Pulmonary artery endothelial cell (primary cell): ENCODE measurements around the gene AKAP12. TPM values are rescaled to one million over a fixed set of nuclear protein-coding genes. Genes with fewer than 3 reads are reported as not detected.
A peak's percentile ranks its signal among the peaks of the same experiment; 100 is the strongest.

ENCODE experiments used
- DNase-seq: peaks from one replicate; pipeline ENCODE4 v3.0.0-alpha.2; 2011; ENCODE audit warnings: low read depth, low spot score
- total RNA-seq: library from RNA; depleted of rRNA; stranded (reverse); fragments of >200 nt; gene quantifications from 2 replicates; pipeline ENCODE4 v1.2.3, GENCODE V29; 2014

AKAP12 gene
- total RNA-seq, 1 donor from 2014 or later = 309 TPM

DNA sequence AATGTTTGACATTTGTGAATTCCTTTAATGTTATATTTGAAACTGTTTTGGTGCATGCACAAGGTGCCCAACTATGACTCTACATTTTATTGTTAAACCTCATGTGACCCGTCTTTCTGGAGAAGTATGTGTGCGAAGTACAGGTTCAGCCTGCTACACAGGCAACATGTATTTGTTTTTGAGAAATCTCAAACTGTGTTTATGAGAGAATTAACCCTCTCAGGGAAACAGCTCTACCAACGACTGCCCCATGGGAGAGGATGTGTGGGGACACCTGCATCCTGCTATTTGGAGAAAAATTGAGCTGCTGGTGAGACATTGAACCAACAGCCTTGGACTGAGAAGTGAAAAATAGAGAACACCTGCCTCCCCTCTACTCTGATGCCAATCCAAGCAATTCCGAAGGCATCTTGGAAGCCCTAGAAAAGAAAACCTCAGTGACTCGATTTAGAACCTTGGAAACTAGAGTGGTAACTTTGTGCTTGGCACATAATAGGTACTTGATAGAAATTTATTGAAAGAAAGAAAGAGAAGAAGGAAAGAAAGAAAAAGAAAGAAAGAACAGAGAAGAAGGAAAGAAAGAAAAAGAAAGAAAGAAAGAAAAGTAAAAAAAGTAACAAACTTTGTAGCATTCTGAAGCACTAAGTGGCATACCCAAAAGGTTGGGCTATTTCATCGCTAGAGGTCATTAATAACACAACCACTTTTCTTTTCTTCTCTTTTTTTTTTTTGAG is 2.9 kb upstream of the AKAP12 start:
- no peak for DNase-seq

DNA sequence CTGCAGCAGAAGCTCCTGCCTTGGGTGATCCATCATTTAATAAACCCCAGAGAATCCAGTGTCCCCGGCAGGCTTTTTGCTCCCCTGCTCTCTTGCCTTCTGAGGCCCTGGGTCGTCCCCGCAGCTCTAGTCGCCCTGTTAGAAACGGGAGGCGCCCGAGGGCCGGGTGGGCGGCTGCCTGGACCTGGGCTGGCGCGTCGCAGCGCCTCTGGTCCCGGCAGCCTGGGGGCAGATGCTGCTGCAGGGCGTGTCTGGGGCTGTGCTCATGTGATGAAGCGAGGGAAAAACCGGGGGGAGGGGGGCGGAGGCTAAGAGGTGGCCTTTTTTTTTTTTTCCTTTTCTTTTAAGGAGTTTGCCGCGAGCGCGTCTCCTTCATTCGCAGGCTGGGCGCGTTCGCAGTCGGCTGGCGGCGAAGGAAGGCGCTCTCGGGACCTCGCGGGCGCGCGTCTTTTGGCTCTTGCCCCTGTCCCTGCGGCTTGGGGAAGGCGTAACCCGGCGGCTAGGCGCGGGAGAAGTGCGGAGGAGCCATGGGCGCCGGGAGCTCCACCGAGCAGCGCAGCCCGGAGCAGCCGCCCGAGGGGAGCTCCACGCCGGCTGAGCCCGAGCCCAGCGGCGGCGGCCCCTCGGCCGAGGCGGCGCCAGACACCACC is 394 bp downstream of the AKAP12 start:
- DNase-seq = peak; percentile 35

DNA sequence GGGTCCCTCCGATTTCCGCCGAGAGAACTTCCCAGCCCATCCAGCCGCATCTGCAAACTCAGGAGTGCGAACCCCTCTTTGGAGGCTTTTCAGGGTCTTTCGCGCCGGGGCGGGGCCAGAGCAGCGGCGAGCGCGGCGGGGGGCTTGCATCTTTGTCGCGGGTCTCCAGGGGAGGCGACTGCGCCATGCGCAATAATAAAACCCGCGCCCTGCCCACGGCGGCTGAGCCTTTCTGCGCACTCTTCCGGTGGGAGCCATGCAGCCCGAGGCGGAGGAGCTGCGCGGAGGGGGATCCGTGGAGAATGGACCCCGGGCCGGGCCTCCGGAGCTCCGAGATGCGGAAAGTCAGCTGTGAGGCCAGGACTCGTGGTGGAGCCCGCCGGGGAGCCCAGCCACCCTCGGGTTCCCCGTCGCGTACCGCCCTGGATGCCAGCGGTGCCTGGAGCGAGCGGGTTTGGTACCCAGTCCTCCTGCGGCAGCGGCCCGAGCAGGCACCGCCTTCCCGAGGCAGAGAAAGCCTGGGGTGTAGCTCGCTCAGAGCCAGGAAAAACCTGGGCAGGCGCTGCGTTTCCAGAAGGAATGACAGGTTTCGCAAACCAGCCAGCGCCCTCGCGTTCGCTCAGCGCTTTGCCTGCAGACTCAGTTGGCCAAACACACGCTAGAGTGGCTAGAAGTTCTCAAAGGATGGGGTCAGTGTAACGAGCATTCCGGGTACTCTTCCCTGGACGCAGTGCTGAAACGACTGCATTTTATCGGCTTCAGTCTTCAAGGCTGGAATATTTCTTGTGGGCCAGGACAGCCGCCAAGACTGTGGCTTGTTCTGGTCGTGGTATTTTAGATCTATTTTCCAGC is 1.2 kb downstream of the AKAP12 start:
- DNase-seq = peak; percentile 20

DNA sequence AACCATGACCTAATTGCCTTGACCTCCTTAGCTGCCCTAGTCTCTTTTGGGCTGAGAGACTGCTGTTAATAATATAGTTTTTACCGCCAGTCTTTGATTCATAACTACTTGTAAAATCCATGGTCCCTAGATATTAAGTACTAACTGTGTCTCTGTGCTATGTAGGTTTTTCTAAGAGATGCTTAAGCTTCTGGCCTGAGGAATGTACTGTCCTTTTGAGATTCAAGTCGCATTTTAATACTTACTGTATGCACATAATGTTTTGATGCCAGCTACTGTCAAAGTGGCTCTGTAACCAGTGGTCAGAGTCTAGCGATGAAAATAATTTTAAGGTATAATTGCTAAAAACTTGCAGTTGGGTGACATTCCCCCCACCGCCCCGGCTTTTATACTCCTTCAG is 2.1 kb downstream of the AKAP12 start:
- DNase-seq = no peak

DNA sequence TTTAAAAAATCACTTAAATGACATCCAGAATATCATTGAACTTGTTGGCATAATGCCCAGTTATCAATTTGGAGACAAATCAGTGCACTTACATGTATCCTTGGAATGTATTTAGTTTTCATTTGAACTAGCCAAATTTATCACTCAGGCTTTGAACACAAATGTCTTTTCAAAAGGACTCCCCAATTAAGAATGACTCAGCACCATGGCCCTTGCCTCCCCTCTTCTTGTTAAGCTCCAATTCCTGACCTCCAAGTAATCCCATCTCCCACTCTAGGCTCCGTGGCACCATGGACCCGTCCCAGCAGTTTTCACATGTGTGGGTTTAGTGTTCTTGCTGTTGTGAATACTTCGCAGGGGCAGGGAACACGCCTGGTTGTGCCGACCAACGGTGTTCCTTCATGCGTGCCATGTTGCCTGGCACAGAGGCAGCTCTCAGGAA is 2.7 kb downstream of the AKAP12 start:
- no peak for DNase-seq

DNA sequence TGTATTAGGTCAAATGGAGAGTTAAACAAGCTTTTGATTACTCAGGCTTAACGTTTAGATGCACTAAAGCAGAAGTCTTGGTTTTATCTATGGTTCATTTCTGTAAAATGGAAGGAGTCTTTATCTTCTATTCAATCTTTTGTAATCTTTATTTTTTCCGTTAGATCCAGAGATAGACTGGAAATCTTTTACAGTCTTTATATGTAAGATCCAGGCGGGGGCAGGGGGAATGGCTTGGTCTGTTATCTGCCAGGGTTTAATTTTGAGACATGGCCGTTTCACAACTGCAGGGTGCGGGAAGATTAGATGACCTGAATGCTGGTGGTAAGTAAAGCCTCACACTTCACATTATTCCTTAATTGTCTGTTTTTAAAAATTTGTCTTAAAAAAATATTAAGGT is 3.7 kb downstream of the AKAP12 start:
- DNase-seq = no peak

DNA sequence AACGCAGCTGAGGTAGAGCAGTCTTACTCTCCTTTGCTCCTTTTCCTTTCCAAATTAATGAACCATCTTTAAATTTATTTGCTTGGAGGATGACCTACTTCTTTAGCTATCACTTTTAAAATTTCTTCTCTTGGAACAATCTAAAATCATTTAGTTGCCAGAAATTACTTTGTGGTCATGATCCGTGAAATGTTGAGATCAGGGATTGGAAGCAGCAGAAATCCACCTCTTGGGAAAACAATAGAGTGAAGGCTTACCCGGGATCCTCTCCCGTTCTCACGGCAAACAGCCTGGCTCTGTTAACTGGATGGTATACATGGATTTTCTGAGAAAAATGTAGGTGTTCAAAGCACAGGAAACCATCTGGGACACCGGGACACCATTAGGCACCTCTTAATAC is 7.7 kb downstream of the AKAP12 start:
- no peak for DNase-seq

DNA sequence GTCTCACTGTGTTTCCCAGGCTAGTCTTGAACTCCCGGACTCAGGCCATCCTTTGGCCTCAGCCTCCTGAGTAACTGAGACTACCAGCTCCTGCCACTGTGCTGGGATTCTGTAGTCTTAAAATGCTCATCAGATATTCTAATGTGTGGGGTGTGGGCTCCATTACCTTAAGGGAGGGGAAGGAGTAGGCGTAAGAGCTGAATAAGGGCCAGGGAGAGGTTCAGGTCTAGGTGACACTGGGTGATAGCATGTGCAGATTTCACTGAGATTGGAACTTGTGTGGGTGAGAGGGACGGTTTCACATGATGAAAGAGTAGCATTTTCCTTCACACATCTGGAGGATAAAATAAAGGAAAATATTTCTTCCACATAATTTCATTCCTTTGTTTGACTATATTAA is 8.5 kb downstream of the AKAP12 start:
- DNase-seq = no peak

DNA sequence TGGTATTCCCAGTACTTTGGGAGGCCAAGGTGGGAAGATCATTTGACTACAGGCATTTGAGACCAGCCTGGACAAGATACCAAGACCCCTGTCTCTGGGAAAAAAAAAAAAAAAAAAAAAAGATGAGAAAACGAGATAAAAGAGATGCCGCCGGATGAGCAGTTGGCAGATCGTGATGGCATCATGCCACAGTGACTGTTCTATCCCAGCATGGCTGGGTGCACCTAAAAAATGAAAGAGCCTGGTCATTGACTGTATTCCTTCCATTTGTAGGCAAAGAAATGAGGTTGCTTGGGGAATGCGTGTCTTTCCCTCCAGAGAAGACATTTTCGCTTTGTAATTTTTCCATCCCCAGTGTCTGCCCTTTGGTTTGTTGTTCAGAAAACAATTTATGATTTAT is 12.9 kb downstream of the AKAP12 start:
- no peak for DNase-seq

DNA sequence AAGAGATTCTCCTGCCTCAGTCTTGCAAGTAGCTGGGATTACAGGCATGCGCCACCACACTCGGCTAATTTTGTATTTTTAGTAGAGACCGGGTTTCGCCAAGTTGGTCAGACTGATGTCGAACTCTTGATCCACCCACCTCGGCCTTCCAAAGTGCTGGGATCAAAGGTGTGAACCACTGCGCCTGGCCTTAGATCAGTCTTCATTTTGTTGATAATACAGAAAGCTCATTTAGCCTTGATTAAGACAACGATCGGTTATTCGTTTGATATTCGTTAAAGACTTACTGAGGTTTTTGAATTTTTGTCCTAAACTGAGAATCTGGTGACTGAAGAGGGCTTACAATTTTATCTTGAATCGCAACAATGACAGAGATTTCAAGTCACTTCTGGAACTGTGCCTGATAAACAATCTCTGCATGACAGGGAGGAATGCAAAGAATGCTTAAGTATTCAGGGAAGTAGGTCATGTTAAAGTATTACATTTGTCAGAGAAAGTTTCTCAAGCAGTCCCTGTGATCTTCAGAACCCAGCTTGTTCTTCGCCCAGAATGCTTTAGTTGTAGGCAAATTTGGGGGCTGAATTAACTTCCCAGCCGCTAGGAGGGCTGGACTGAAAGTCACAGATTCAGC is 14.8 kb downstream of the AKAP12 start:
- peak; percentile 47 for DNase-seq

DNA sequence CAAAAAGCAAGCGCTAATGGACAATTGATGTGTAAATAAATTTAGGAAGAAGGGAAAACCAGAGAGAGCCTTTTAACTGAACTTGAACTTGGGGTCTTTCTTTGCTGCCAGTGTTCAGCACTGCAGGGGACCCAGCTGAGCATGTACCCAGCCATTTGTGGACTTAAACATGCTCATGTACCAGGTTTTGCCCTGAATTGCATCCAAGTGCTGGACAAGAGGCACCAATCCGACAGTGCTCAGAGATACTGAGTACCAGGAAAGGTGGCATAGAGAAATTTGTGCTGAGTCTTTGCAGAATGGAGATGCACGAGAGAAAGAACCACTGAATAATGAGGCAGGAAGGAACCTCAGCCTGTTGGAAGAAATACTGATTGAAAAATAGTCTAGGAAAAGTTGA is 16.0 kb downstream of the AKAP12 start:
- no peak for DNase-seq

DNA sequence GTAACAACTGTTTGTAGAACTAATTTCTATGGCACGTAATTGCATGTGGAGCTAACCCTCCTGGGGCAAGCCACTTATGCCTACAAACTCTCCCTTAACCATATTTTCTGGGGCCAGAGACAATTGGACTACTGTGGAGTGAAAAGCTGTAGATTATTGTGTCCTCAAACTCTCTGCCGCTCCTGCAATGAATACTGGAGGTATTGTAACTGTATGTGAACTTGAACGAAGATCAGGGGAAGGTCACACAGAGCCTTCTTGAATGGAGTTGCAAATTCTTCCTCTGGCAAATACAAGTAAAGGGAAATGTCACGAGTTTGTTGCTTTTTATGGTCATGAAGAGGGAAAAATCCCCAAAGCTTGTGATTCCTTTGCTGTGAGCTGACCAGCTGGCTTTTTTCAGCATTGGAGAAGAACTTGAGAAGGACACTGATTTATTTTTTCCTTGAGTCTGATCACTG is 18.2 kb downstream of the AKAP12 start:
- no peak for DNase-seq

DNA sequence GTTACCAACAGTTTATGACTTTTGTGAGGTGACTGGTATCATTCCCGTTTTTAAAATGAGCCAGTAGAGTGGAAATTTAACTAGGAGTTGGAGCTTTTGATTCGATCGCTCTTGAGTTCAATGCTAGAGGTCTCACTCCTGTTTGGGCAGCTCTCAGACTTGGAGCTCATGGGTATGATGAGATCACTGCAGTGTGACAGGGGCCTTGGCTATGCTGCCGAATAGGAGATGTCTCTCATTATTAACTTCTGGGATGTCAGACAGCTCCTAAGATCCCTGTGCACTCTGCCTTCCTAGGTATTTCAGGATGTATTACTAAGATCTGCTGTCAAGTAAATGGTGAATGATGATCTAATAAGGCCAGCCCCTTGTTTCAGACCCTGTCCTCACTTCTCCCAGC is 20.4 kb downstream of the AKAP12 start:
- no peak for DNase-seq

DNA sequence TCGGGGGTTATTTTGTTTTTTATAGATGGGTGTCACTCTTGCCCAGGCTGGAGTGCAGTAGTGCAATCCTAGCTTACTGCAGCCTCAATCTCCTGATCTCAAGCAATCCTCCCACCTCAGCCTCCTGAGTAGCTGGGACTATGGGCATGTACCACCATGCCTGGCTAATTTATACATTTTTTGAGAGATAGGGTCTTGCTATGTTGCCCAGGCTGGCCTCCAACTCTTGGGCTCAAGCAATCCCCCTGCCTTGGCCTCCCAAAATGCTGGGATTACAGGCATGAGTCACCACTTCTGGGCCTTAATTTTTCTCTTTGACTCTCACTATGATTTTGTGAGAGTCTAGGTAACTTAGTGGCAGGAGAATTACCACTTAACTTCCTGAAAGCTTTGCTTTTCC is 23.3 kb downstream of the AKAP12 start:
- DNase-seq = no peak

DNA sequence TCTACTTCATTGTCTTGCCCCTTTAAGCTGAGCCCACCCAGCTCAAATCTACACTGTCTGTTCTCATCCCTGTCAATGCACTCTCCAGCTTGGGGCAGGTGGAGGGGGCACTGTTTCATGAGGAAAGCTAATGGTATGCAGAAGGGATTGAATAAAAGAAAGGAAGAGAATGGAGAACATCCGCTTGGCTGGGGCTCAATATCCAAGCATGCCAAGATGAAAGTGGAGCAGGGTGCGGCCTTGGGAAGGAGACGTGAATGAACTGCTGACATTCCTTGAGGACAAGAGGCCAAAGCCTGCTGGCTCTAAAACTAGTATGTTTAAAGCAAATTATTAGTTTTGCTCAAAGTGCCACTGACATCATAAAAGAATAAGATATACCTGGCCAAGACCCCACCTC is 24.2 kb downstream of the AKAP12 start:
- DNase-seq = no peak

DNA sequence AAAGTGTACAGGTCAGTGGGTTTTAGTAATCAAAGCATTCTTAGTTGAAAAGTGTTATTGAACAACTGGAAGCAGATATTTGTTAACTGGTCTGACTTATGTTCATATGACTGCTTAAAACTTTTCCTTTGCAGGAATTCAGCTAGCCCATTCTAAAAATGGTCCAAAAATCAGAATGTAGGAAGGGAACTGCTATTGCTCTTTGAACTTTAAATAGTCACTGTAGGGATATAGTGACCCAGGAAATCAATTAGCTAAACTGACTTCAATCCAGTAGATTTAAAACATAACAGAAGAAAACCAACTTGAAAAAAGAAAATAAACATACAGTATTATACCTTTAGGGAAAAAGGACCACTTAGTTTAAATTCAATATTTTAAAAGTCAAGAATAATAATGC is 25.5 kb downstream of the AKAP12 start:
- DNase-seq = no peak

DNA sequence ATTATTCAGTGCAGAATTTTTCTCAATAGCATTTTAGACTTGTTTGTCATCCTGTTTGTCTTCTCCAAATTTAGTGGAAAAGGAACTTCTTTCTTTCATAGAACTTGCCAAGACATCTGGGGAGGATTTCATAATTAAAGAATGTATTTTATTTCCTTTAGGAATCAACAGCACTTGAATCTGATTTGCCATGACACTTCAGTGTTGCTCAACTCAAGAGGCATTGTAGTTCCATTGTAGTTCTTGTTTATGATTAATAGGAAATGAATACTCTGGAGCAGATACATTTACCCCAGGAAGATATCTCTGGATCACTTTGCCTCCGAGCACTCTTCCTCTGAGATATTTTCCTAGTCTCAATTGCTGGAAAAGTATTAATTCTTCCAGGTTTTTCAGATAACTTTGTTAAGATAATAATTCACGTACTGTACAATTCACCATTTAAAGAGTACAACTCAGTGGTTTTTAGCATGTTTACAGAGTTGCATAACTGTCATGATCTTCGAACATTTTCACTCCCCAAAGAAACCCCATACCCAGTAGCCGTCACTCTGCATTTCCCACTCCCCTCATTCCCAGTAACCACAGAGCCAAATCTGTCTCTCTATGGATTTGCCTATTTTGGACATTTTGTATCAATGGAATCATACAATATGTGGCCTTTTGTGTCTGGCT is 29.7 kb downstream of the AKAP12 start:
- DNase-seq = peak; percentile 74

DNA sequence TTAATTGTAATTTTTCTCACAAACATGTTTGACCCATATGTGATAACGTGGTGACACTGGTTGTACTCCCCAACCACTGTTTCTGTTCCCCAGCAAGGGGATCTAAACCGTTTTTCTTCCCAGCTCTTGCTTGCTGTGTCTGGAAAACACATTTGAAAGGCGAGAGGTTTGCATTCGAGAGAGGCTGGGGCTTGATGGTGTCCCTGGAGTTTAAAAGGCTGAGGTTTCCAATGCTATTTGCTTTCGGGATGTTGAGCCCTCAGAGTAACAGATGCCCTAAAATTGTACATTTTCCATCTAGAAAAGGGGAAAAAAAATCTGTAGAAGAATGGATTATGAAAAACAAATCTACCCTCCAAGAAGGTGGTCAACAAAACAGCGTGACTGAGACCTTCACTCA is 35.4 kb downstream of the AKAP12 start:
- no peak for DNase-seq

DNA sequence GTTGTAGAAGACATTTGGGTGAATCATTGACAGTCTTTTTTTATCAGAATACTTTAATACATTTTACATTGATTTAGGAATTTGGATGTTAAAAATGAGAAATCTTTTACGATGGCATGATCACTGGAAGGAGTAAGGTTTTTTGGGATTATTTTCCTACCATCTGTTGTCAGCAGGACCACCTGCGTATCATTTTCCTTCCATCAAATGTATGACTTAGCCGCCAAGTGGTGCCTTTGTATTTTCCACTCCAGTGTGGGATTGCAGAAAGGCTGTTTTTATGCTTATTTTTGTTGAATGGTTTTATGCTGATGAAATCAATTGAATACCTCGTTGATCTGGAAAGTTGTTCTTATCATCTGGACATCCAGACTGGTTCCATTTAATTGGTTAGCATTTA is 35.8 kb downstream of the AKAP12 start:
- no peak for DNase-seq

DNA sequence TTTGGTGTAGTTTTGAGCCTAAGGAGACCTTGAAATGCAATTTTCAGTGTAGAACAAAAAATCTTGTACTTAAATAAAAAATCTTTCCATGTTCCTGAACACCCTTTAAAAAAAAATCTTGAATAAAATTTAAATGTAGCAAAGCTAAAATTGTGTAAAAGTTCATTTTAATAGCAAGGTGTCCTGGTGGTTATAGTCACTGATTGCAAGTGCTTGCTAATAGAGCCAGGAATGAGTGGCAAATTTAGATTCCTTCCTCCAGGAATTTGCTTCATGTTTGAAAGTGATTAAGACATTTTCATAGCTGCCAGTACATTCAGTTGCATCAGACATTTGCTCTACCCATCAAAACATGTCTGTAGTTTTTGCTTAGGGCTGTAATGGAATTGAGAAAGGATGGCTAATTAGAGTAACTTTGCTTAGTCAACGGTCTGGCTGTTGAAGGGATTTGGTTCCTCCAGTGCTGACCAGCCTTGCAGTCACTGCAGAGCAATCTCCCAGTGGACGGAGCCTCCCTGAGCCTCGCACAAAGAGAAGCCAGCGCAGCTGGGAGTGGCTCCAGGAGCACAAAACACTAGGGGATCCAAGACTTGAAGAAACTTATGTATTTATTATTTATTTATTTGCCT is 36.5 kb downstream of the AKAP12 start:
- DNase-seq = no peak

DNA sequence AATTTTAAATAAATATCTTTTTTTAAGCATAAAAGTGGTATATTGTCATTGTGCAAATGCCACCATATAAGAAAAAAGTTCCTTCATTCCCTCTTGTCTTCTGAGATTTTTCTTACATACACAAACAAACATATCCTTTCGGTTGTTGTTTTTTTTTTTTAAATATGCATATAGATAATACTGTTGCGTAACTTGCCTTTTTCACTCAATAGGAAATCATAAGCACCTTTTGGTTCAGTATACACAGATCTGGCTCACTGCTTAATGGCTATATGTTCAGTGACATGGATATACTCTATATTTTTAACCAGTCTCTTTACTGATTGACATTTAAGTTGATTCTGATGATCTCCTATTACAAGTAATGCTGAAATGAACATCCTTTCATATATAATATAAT is 40.1 kb downstream of the AKAP12 start:
- no peak for DNase-seq
